GM12891 (cell line): ENCODE measurements around the gene ETS2.

Source experiments
- PAX5 ChIP-seq: IDR thresholded peaks from 2 replicates; pipeline ENCODE4 v1.6.1; 2011; ENCODE audit warnings: low read length, moderate library complexity, mild to moderate bottlenecking; ENCODE audit not compliant: insufficient read depth, severe bottlenecking
- SPI1 ChIP-seq: IDR thresholded peaks from 2 replicates; pipeline ENCODE4 v1.6.1; 2011; ENCODE audit warnings: low read depth, low read length, control low read depth

DNA sequence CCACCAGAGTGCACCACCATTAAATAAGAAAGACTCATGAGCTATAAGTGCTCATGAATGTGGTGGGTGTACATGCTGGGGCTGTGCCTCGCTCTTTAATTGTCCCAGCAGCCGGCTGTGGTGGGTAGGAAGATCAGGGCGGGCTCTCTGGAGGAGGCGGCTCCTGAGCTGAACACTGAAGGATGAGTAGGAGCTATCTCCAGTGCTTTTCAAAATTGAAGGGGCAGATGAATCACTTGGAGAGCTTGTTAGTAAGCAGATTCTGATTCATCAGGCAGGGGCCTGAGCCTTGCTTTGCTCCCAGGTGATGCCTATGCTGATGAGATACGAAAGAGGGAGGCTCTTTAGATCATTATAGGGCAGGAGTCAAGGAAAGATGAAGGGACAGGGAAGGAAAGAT, 54.1 kb downstream of the ETS2 start:
- TF ChIP-seq SPI1 = no peak
- TF ChIP-seq PAX5 = no peak
